K562 (cell line): ENCODE measurements around the gene SV2C. TPM values are rescaled to one million over a fixed set of nuclear protein-coding genes. Genes with fewer than 3 reads are reported as not detected.

Experiments used
- ATAC-seq: fragments of 200-7000 bp; cut with Tn5 transposase; 3 replicates; pipeline ENCODE4 v1.9.1; 2020; ENCODE audit warnings: moderate library complexity
- BruUV-seq: library from RNA; stranded (reverse); fragments of 400-500 nt; replicated peaks from 2 replicates; lab custom pipeline; 2021; lab: Mats Ljungman, UMichigan
- CTCF ChIA-PET: fragments of 300-600 bp; formaldehyde crosslinking; extraction: SDS; loops from one replicate; lab custom pipeline; 2021; ENCODE audit warnings: low intra/inter-chr PET ratio; lab: Yijun Ruan, JAX
- POLR2A ChIA-PET: fragments of 300-600, 350-650 bp; sonication (Branson Sonifier 250); formaldehyde crosslinking; extraction: SDS; loops from one replicate; lab custom pipeline; 2021; ENCODE audit warnings: antibody characterized with exemption, inconsistent platforms; lab: Yijun Ruan, JAX
- DNase-seq, 4 experiments: peaks; one replicate each; pipeline versions ENCODE4 v3.0.0 to v3.0.0-alpha.2; 2011 to 2018; ENCODE audit warnings: low spot score in 3 of 4, mixed read lengths in 3 of 4; ENCODE audit errors: extremely low read depth in 1 of 4
- FAIRE-seq: peaks from 2 replicates; lab custom pipeline; 2011; peaks lifted over from hg19 to GRCh38; lab: Jason Lieb, UNC
- H2AFZ ChIP-seq: 2 replicates; pipeline ENCODE4 v1.6.0; 2011; ENCODE audit warnings: low read depth, low read length, control low read depth, inconsistent platforms
- H3K27ac ChIP-seq: fragments of 200-600 bp; 3 replicates; pipeline ENCODE4 v1.8.0; 2011; ENCODE audit warnings: low read depth, mild to moderate bottlenecking, control low read depth, inconsistent platforms, low read length, moderate library complexity, mixed read lengths; ENCODE audit errors: extremely low read depth
- H3K27me3 ChIP-seq, 2 experiments: fragments of 300-600 bp in 1 of 2; 2 replicates in 1 of 2; 3 replicates in 1 of 2; pipeline versions ENCODE4 v1.6.0 to v1.8.0; 2011; ENCODE audit warnings: inconsistent platforms in 2 of 2, low read length in 2 of 2, mild to moderate bottlenecking in 1 of 2, mixed read lengths in 1 of 2, moderate library complexity in 1 of 2; ENCODE audit not compliant: control insufficient read depth in 2 of 2, insufficient read depth in 2 of 2
- H3K36me3 ChIP-seq: fragments of 300-600 bp; 3 replicates; pipeline ENCODE4 v1.8.0; 2011; ENCODE audit warnings: mild to moderate bottlenecking, low read length, inconsistent platforms; ENCODE audit not compliant: control insufficient read depth, insufficient read depth
- H3K4me1 ChIP-seq, 2 experiments: fragments of 200-600 bp in 1 of 2; replicated peaks in 1 of 2; 2 replicates in 1 of 2; 3 replicates in 1 of 2; pipeline versions ENCODE4 v1.5.1 to v1.8.0; 2011; ENCODE audit warnings: inconsistent platforms in 2 of 2, low read length in 2 of 2, mild to moderate bottlenecking in 1 of 2, mixed read lengths in 1 of 2, moderate library complexity in 1 of 2; ENCODE audit not compliant: control insufficient read depth in 2 of 2, insufficient read depth in 2 of 2
- H3K4me2 ChIP-seq: 2 replicates; pipeline ENCODE4 v1.6.1; 2011; ENCODE audit warnings: low read length, control low read depth, inconsistent platforms, mixed read lengths; ENCODE audit not compliant: insufficient read depth
- H3K4me3 ChIP-seq: fragments of 200-600 bp; sonication (generic), shearing (Covaris generic); 2 replicates; pipeline ENCODE4 v1.5.1; 2016; ENCODE audit warnings: control low read depth, inconsistent platforms
- H3K79me2 ChIP-seq: fragments of 200-600 bp; 3 replicates; pipeline ENCODE4 v1.8.0; 2011; ENCODE audit warnings: low read length, inconsistent platforms; ENCODE audit not compliant: control insufficient read depth, insufficient read depth
- H3K9ac ChIP-seq, 2 experiments: 2 replicates each; pipeline versions ENCODE4 v1.6.0 to v1.6.1; 2011; ENCODE audit warnings: low read depth in 2 of 2, low read length in 2 of 2, control low read depth in 1 of 2, inconsistent platforms in 1 of 2, mild to moderate bottlenecking in 1 of 2, mixed read lengths in 1 of 2; ENCODE audit not compliant: insufficient read depth in 1 of 2
- H3K9me1 ChIP-seq: one replicate; pipeline ENCODE4 v1.6.0; 2011; ENCODE audit warnings: inconsistent platforms, mild to moderate bottlenecking, low read length, moderate library complexity; ENCODE audit not compliant: control insufficient read depth, insufficient read depth
- H3K9me3 ChIP-seq: replicated peaks from 2 replicates; pipeline ENCODE4 v1.5.1; 2011; ENCODE audit warnings: low read depth, low read length, inconsistent platforms; ENCODE audit not compliant: control insufficient read depth, insufficient read depth
- H4K20me1 ChIP-seq: replicated peaks from 2 replicates; pipeline ENCODE4 v1.6.1; 2011; ENCODE audit warnings: low read length, inconsistent platforms, mixed read lengths; ENCODE audit not compliant: control insufficient read depth, insufficient read depth
- CREB1 ChIP-seq, 2 experiments: sonication (generic) in 1 of 2; formaldehyde crosslinking in 1 of 2; IDR thresholded peaks; 2 replicates each; pipeline versions ENCODE4 v1.6.1 to v1.8.0; 2012 to 2022; ENCODE audit warnings: inconsistent platforms in 1 of 2, mild to moderate bottlenecking in 1 of 2, missing genetic modification reagents in 1 of 2, moderate library complexity in 1 of 2
- ETV5 ChIP-seq: sonication (generic); formaldehyde crosslinking; IDR thresholded peaks from 2 replicates; pipeline ENCODE4 v1.4.0; 2020; ENCODE audit warnings: low read depth, mild to moderate bottlenecking, missing genetic modification reagents
- HLTF ChIP-seq: fragments of 450-650 bp; IDR thresholded peaks from 2 replicates; pipeline ENCODE4 v1.6.1; 2016
- HMGN3 ChIP-seq: IDR thresholded peaks from 2 replicates; pipeline ENCODE4 v1.6.1; 2011; ENCODE audit warnings: borderline replicate concordance, low read depth, mild to moderate bottlenecking, mixed read lengths, low read length; ENCODE audit not compliant: insufficient read length; ENCODE audit errors: extremely low read depth
- LEF1 ChIP-seq: fragments of 450-650 bp; IDR thresholded peaks from 2 replicates; pipeline ENCODE4 v1.6.1; 2016; ENCODE audit warnings: mild to moderate bottlenecking
- MED1 ChIP-seq: sonication (generic); formaldehyde crosslinking; IDR thresholded peaks from 2 replicates; pipeline ENCODE4 v1.8.1; 2023; ENCODE audit warnings: missing genetic modification reagents, borderline replicate concordance
- MTA1 ChIP-seq: fragments of 450-650 bp; IDR thresholded peaks from 2 replicates; pipeline ENCODE4 v1.6.1; 2017; ENCODE audit warnings: borderline replicate concordance
- NFE2L1 ChIP-seq: fragments of 450-650 bp; IDR thresholded peaks from 2 replicates; pipeline ENCODE4 v1.6.1; 2016; ENCODE audit warnings: missing genetic modification characterization, low read depth, mild to moderate bottlenecking, missing compliant biosample characterization, moderate library complexity, borderline replicate concordance
- PURB ChIP-seq: sonication (generic); formaldehyde crosslinking; IDR thresholded peaks from 2 replicates; pipeline ENCODE4 v1.9.0; 2021; ENCODE audit warnings: low read depth, mild to moderate bottlenecking, missing genetic modification reagents
- ZKSCAN8 ChIP-seq: fragments of 200-800 bp; sonication (Bioruptor generic); IDR thresholded peaks from 2 replicates; pipeline ENCODE4 v1.6.1; 2016; ENCODE audit warnings: missing genetic modification characterization, missing compliant biosample characterization
- ZNF121 ChIP-seq: sonication (generic); formaldehyde crosslinking; conservative IDR thresholded peaks from 2 replicates; pipeline ENCODE4 v1.8.0; 2022; ENCODE audit warnings: missing genetic modification reagents
- ZNF311 ChIP-seq: fragments of 250-450 bp; sonication (Bioruptor Pico); IDR thresholded peaks from 2 replicates; pipeline ENCODE4 v1.4.0; 2020; ENCODE audit warnings: mild to moderate bottlenecking, moderate library complexity
- ZNF324 ChIP-seq: fragments of 250-450 bp; sonication (Bioruptor Pico); IDR thresholded peaks from 2 replicates; pipeline ENCODE4 v1.4.0; 2020; ENCODE audit warnings: mild to moderate bottlenecking
- WGBS: fragments of 100-300 bp; shearing (Covaris generic); methylation state at CpG from one replicate; pipeline ENCODE4 v1.1.6; 2016; ENCODE audit warnings: low coverage, mixed read lengths; ENCODE audit not compliant: insufficient coverage; ENCODE audit errors: missing lambda C conversion rate; 5-methylcytosine and 5-hydroxymethylcytosine counted together
- in situ Hi-C: fragments of 300-500 bp; cut with MboI; formaldehyde crosslinking; loops from 4 replicates; pipeline ENCODE4 v1.15.0; 2018; ENCODE audit warnings: inconsistent platforms, mixed read lengths
- intact Hi-C: fragments of 100-400 bp; cut with micrococcal nuclease; formaldehyde crosslinking; loops from 2 replicates; pipeline ENCODE4 v1.14.2; 2022
- polyA plus RNA-seq, 8 experiments: library from polyadenylated mRNA; depleted of rRNA in 4 of 8; stranded (reverse) in 5 of 8; unstranded in 3 of 8; fragments of >200 nt; fragmentation: Nextera tagmentation in 2 of 8; fragmentation: Illumina TruSeq in 1 of 8; extraction: Ambion mirVana in 2 of 8; extraction: Trizol in 1 of 8; gene quantifications; 2 replicates each; pipeline versions ENCODE4 v1.2.1 to v1.2.3, GENCODE V29; 2011 to 2014; ENCODE audit warnings: inconsistent platforms in 1 of 8, missing spikeins in 1 of 8
- total RNA-seq, 7 experiments: library from RNA; depleted of rRNA in 6 of 7; stranded (reverse); fragments of >200 nt in 6 of 7; fragmentation: Illumina TruSeq in 2 of 7; extraction: Trizol in 2 of 7; gene quantifications; 2 replicates each; pipeline versions ENCODE4 v1.2.1 to v1.2.3, GENCODE V29; 2011 to 2021; ENCODE audit warnings: low replicate concordance in 1 of 7
- TF ChIP-seq, protein P1 (sequence below): fragments of 250-450 bp; sonication (Bioruptor Pico); IDR thresholded peaks from 2 replicates; pipeline ENCODE4 v1.8.0; 2021; ENCODE audit warnings: moderate library complexity, mild to moderate bottlenecking, inconsistent platforms
- TF ChIP-seq, protein P2 (sequence below): sonication (generic); formaldehyde crosslinking; IDR thresholded peaks from 2 replicates; pipeline ENCODE4 v1.8.1; 2023; ENCODE audit warnings: mild to moderate bottlenecking, missing genetic modification reagents

The SV2C gene
- total and polyA plus RNA-seq, 9 of the 15 experiments (the other 6 are each of a cell fraction or from before 2014, with no cell fraction given), result 0.05 TPM; not detected in 8

DNA sequence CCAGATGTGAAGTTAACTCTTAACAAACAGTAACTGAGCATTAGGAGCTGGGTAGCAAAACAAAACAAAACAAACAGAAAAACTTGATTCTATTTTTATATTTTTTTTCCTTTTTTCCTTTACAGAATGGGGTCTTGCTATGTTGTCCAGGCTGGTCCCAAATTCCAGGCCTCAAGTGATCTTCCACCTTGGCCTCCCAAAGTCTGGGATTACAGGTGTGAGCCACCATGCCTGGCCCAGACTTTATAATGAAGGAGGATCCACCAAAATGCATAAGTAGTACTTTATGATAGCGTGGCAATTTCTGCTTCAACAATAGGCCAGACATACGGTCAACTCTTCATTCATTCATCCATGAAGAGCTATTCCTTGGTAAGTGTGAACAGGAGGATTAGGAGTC, 314.0 kb downstream of the SV2C start:
- ATAC-seq (no peak), DNase-seq (no peak), FAIRE-seq (no peak)
- intact Hi-C loops (no loop called here), in situ Hi-C loops (loop anchor here (10.0 kb wide), 1 partner anchor 1012 kb away; no protein-coding TSS in a partner anchor)
- Histone ChIP-seq H2AFZ (no peak overlapping the region), H3K27me3 (no peaks in the 10 kb centered on the region), H3K27ac (no peak overlapping the region), H3K4me1 (peaks cover 4 to 5% of the 10 kb centered on the region in 2 experiments; a peak in 4 of 5 replicates), H3K4me2 (no peak overlapping the region), H3K9ac (no peak overlapping the region), H3K4me3 (no peak overlapping the region), H3K9me3 (no peaks in the 10 kb centered on the region), H3K9me1 (no peaks in the 10 kb centered on the region), H3K36me3 (no peaks in the 10 kb centered on the region), H3K79me2 (no peaks in the 10 kb centered on the region), H4K20me1 (no peaks in the 10 kb centered on the region)
- CTCF ChIA-PET, result no interaction called here
- POLR2A ChIA-PET, result no interaction called here
- TF ChIP-seq LEF1, result no peak
- peak; percentile 72 for TF ChIP-seq ZNF121 (CRISPR knock-in tag)
- BruUV-seq, result no TSS peak
- WGBS, result 72% methylated on average over 2 of the region's 2 CpGs

- ChIA-PET CTCF (no interaction called here), POLR2A (interaction anchor here (0.6 kb wide), 1 partner anchor 136 kb away, joined by 3 read pairs; no protein-coding TSS in a partner anchor)
- no peak overlapping the region for H3K4me3 ChIP-seq
- in situ Hi-C loops, result loop anchor here (10.0 kb wide), 1 partner anchor 1014 kb away; no protein-coding TSS in a partner anchor
- H3K79me2 ChIP-seq, result peaks cover 2% of the 10 kb centered on the region; the same call in 2 of the 3 replicates
- no peaks in the 10 kb centered on the region for H3K27me3 ChIP-seq
- no peaks in the 10 kb centered on the region for H3K9me3 ChIP-seq
- ATAC-seq (no peak), FAIRE-seq (no peak), DNase-seq (no peak)
- BruUV-seq, result no TSS peak
- H3K36me3 ChIP-seq, result no peaks in the 10 kb centered on the region
- H3K9me1 ChIP-seq, result no peaks in the 10 kb centered on the region
- 30% methylated on average over 2 of the region's 2 CpGs for WGBS
- peaks cover 6 to 20% of the 10 kb centered on the region in 2 experiments; a peak in 4 of 5 replicates for H3K4me1 ChIP-seq
- no peak overlapping the region for H2AFZ ChIP-seq
- H3K27ac ChIP-seq, result no peak overlapping the region
- no peak overlapping the region for H3K9ac ChIP-seq
- no peak overlapping the region for H3K4me2 ChIP-seq
- H4K20me1 ChIP-seq, result no peaks in the 10 kb centered on the region
- intact Hi-C loops, result no loop called here
- TF ChIP-seq MTA1 (no peak), HMGN3 (no peak), ETV5 (CRISPR knock-in tag) (no peak), NFE2L1 (no peak), CREB1 (IDR thresholded peaks at IDR 0.05) (no peak), CREB1 (CRISPR knock-in tag; IDR thresholded peaks at IDR 0.05) (no peak), HLTF (no peak), MED1 (no peak), ZNF311 (CRISPR knock-in tag) (no peak), ZKSCAN8 (CRISPR knock-in tag) (no peak), PURB (no peak), ZNF324 (CRISPR knock-in tag) (no peak)
- TF ChIP-seq, protein P1, sequence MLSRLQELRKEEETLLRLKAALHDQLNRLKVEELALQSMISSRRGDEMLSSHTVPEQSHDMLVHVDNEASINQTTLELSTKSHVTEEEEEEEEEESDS (CRISPR knock-in tag), result no peak
- TF ChIP-seq, protein P2, sequence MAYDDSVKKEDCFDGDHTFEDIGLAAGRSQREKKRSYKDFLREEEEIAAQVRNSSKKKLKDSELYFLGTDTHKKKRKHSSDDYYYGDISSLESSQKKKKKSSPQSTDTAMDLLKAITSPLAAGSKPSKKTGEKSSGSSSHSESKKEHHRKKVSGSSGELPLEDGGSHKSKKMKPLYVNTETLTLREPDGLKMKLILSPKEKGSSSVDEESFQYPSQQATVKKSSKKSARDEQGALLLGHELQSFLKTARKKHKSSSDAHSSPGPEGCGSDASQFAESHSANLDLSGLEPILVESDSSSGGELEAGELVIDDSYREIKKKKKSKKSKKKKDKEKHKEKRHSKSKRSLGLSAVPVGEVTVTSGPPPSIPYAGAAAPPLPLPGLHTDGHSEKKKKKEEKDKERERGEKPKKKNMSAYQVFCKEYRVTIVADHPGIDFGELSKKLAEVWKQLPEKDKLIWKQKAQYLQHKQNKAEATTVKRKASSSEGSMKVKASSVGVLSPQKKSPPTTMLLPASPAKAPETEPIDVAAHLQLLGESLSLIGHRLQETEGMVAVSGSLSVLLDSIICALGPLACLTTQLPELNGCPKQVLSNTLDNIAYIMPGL (CRISPR knock-in tag), result no peak
These were observed 316.1 kb downstream of the SV2C start for GRCh38 chr5:76399268-76399667.
